Rectal smooth muscle tissue (tissue), 1 donor: ENCODE data around the gene ZMIZ1.
"Not testable (repeated sequence)": the region's sequence is repeated elsewhere in the genome, so short reads cannot be mapped to it uniquely, and the experiment has no call there.

Source experiments
- H3K27ac ChIP-seq: one replicate; pipeline ENCODE4 v1.7.0; 2013; ENCODE audit warnings: low read depth, low read length, inconsistent platforms
- H3K27me3 ChIP-seq: one replicate; pipeline ENCODE4 v1.7.0; 2013; ENCODE audit warnings: low read length; ENCODE audit not compliant: control insufficient read depth, insufficient read depth
- H3K36me3 ChIP-seq: one replicate; pipeline ENCODE4 v1.7.0; 2013; ENCODE audit warnings: low read length; ENCODE audit not compliant: control insufficient read depth, insufficient read depth
- H3K4me1 ChIP-seq: one replicate; pipeline ENCODE4 v1.7.0; 2013; ENCODE audit warnings: low read length; ENCODE audit not compliant: control insufficient read depth, insufficient read depth
- H3K4me3 ChIP-seq: one replicate; pipeline ENCODE4 v1.7.0; 2013; ENCODE audit warnings: low read length
- H3K9ac ChIP-seq: one replicate; pipeline ENCODE4 v1.7.0; 2013; ENCODE audit warnings: low read length

ZMIZ1 gene

DNA sequence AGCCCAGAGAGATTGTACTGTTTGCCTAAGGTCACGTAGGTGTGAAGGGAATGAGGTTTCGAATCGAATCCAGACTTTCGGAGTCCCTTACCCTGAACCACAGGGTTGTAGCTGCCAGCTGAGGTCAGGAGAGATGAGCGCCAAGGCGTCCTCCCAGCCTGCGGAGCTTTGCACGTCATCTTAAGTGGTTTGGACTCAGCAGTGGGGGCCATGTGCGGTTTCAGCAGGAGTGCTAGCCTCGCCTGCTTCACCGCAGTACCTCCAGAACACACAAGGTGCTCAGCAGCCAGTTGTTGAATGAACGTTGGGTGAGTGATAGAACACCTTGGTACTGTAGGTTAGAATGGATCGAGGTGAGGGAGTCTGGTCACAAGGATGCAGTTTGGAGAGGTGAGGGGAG is 203.6 kb downstream of the ZMIZ1 start:
- Histone ChIP-seq H3K27ac (peak overlapping the region; percentile 90), H3K4me1 (peaks cover 63% of the 10 kb centered on the region)

DNA sequence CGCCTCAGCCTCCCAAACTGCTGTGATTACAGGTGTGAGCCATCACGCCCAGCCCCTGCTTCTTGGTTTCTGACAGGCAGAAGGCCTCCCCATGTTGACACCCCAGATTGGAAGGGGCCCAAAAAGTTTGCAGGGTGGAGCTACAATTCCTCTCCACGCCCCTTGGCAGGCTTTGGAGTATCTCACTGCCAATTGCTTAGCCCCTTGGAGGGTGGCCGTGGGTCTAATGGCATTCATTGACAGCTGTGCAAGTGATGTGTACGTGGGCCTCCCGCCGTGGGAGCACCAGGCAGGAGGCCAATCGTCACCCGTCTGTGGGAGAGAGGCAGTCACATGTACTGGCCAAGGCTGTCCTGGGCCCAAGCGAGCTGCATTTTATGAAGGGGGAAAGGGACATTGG is 204.8 kb downstream of the ZMIZ1 start:
- Histone ChIP-seq H3K27ac (peak overlapping the region; percentile 90), H3K9ac (no peak overlapping the region)

More for the DNA sequence above, 203.6 kb downstream of the ZMIZ1 start:
- no peaks in the 10 kb centered on the region for H3K27me3 ChIP-seq
- peaks cover 2% of the 10 kb centered on the region for H3K36me3 ChIP-seq
- H3K9ac ChIP-seq, result no peak overlapping the region
- no peak overlapping the region for H3K4me3 ChIP-seq

DNA sequence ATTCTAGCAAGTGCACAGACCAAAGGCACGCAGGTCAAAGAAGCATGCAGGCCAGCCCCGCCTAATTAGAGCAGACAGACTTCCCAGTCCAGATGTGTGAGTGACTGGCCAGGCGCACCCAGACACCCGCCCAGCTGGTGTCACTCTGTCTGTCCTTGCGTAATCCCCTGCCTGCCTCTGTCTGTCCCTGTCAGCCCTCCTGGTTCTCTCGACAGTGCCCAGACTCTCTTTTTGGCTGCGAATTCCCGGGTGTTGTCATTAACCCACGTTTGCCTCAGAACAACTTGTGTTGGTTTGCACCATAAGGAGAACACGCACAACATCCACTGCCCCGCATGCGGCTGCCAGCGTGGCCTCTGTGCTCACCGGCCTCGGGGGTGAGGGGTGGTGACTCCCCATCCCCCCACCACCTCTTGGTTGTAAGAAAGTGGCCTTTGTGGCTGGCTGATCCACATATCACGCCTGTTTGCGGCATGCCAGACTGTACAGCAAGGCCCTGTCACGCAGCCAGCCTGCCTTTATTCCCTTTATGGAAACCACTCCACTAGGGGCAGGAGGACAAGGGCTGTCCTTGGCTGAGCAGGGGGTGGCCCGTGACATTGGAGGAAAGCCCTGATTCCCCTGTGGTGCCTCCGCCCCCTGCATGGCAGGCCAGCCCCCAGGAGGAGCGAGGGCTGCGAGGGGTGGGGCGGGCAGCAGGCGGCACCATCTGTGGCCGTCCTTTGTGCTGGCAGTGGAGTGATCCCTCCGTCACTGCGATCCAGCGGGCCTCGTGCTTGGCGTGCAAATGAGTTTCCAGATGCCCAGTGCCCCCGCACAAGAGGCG is 205.7 kb downstream of the ZMIZ1 start:
- H3K27ac ChIP-seq, result peak overlapping the region; percentile 90
- H3K9ac ChIP-seq, result no peak overlapping the region
- no peaks in the 10 kb centered on the region for H3K27me3 ChIP-seq
- H3K4me3 ChIP-seq, result no peak overlapping the region
- H3K4me1 ChIP-seq, result peaks cover 53% of the 10 kb centered on the region
- peaks cover 9% of the 10 kb centered on the region for H3K36me3 ChIP-seq

More for the DNA sequence above, 204.8 kb downstream of the ZMIZ1 start:
- Histone ChIP-seq H3K4me1 (peaks cover 53% of the 10 kb centered on the region), H3K4me3 (no peak overlapping the region), H3K27me3 (no peaks in the 10 kb centered on the region), H3K36me3 (peaks cover 9% of the 10 kb centered on the region)

DNA sequence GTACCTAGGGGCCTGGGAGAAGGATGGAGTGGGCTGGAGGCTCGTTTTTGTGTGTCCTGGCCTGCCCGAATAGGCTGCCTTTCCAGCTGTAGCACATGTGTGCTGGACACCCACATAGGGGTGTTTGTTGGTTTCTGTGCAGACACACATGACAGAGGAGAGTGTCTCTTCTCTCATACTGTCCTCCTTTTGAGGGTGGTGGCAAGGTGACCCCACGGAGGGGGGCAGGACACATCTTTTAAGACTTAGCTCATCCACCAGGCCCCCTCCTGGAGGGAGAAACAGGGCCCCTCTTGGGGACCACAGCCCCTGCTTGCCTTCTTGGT is 206.3 kb downstream of the ZMIZ1 start:
- no peak overlapping the region for H3K4me3 ChIP-seq
- H3K9ac ChIP-seq, result no peak overlapping the region
- H3K27me3 ChIP-seq, result no peaks in the 10 kb centered on the region
- peak overlapping the region; percentile 90 for H3K27ac ChIP-seq
- peaks cover 50% of the 10 kb centered on the region for H3K4me1 ChIP-seq
- H3K36me3 ChIP-seq, result peaks cover 9% of the 10 kb centered on the region

DNA sequence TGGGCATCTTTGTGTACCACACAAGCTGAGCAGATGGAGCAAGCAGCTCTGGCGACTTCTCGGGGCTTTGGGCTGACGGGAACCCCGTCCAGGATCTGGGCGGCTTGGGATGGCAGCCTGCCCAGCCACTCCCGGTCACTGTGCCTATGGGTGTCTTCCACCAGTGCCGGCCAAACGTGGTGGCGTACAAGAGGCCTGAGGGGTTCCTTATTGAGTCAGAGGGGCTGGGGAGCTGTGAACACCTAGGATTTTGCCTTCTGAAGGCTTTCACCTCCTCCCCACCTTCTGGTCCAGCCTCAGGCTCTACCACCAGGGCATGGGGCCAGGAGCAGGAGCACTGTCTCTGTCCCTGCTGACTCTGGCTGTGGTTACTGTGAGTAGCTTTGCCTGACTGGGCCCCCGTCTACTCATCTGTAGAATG is 206.7 kb downstream of the ZMIZ1 start:
- Histone ChIP-seq H3K4me3 (no peak overlapping the region), H3K27me3 (no peaks in the 10 kb centered on the region), H3K4me1 (peaks cover 49% of the 10 kb centered on the region), H3K36me3 (peaks cover 9% of the 10 kb centered on the region), H3K27ac (peak overlapping the region; percentile 90), H3K9ac (no peak overlapping the region)

DNA sequence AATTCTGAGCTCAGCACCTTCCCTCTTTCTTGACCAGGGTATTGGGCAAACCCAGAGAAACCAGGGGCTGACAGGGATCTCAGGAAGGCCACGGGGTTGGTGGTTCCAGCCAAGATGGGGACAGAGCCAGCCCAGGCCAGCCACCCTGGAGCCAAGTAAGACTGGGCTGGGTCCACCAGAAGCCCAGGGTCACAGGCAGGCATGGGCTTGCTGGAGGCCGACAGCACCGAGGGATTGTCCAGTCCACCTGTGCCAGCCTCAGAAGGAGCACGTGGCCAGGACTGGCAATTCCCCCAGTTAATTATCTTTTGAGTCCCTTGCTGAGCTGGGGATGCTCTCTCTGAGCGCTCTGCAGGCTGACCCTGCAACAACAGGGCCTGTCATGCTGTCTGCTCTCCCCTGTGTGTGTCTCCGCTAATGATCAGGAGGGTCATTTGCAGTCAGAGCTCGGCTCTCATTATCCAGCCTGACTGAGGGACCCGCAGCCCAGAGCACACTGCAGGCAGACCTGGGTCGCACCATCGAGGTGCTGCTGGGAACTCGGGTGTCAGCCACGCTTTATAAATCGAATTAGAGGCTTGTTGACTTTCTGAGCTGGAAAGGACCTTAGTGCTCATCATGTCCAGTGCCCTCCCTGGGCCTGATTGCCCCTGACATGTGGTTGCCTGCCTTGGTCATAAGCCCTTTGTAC is 209.0 kb downstream of the ZMIZ1 start:
- Histone ChIP-seq H3K27ac (no peak overlapping the region), H3K9ac (no peak overlapping the region), H3K4me3 (no peak overlapping the region), H3K4me1 (peaks cover 34% of the 10 kb centered on the region), H3K27me3 (no peaks in the 10 kb centered on the region), H3K36me3 (peaks cover 20% of the 10 kb centered on the region)

DNA sequence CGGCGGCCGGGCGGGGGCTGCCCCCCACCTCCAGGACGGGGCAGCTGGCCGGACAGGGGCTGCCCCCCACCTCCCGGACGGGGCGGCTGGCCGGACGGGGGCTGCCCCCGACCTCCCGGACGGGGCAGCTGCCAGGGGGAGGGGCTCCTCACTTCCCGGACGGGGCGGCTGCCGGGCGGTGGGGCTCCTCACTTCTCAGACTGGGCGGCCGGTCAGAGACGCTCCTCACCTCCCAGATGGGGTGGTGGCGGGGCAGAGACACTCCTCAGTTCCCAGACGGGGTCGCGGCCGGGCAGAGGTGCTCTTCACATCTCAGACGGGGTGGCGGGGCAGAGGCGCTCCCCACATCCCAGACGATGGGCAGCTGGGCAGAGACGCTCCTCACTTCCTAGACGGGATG is 210.3 kb downstream of the ZMIZ1 start:
- H3K4me1 ChIP-seq, result peaks cover 23% of the 10 kb centered on the region
- H3K27me3 ChIP-seq, H3K4me3 ChIP-seq, H3K27ac ChIP-seq, H3K9ac ChIP-seq: not testable (repeated sequence)
- peaks cover 20% of the 10 kb centered on the region for H3K36me3 ChIP-seq

DNA sequence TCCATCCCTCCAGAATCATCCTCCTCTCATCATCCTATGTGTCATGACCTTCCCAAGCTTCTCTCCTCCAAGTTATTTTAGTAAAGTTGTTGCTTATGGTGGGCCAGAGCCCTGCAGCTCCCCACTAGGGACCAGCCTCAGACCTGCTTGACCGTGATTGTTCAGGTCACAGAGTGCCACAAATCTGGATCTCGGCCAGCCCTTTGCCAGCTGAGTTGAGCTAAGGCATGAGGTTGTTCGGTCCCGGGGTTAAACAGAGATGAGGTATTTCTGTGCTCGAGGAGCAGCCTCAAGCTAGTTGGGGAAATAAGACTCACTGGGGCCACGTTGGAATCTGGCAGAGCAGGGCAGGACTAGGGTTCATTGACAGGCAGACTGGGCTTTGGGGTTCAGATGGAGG is 212.2 kb downstream of the ZMIZ1 start:
- no peak overlapping the region for H3K9ac ChIP-seq
- H3K27ac ChIP-seq, result no peak overlapping the region
- H3K4me1 ChIP-seq, result peaks cover 9% of the 10 kb centered on the region
- H3K4me3 ChIP-seq, result no peak overlapping the region
- peaks cover 20% of the 10 kb centered on the region for H3K36me3 ChIP-seq
- no peaks in the 10 kb centered on the region for H3K27me3 ChIP-seq

DNA sequence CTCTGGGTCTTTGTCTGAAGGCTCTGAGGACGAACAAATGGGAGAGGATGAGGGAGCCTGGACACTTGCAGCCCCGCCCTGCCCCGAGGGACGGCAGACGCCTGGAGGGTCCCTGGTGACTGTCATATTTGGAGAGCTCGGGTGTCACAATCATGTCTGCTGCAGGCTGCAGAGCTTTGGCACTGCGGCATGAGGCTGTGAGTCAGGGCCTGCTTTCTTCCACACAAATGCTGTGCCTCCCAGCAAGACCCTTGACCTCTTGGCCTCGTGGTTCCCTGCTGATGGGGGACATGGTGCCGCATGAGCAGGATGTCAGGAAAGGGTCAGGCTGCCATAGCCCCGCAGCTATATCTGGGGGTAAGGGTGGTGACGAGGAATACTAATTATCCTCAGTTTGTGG is 213.6 kb downstream of the ZMIZ1 start:
- Histone ChIP-seq H3K9ac (no peak overlapping the region), H3K27me3 (no peaks in the 10 kb centered on the region), H3K27ac (no peak overlapping the region), H3K4me1 (peaks cover 15% of the 10 kb centered on the region), H3K4me3 (no peak overlapping the region), H3K36me3 (peaks cover 18% of the 10 kb centered on the region)

DNA sequence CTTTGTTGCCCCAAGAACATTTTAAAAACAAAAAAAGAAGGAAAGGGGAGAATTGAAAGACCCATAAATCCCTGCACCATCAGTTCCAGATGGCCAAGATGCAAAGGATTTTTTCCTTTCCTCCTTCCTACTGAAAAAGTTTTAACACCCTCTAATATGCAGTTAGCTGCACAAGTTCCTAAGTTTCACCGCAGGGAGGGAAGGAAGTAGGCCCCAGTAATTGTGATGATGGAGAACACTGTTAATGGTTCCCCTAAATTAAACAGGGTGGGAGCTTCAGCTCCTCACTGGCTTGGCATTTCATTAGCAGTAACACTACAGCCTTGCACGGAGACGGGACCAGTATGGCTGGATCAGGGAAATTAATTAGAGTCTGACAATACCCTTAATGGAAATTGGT is 214.8 kb downstream of the ZMIZ1 start:
- Histone ChIP-seq H3K27me3 (no peaks in the 10 kb centered on the region), H3K4me3 (no peak overlapping the region), H3K9ac (no peak overlapping the region), H3K36me3 (peaks cover 11% of the 10 kb centered on the region), H3K27ac (no peak overlapping the region), H3K4me1 (peaks cover 15% of the 10 kb centered on the region)

DNA sequence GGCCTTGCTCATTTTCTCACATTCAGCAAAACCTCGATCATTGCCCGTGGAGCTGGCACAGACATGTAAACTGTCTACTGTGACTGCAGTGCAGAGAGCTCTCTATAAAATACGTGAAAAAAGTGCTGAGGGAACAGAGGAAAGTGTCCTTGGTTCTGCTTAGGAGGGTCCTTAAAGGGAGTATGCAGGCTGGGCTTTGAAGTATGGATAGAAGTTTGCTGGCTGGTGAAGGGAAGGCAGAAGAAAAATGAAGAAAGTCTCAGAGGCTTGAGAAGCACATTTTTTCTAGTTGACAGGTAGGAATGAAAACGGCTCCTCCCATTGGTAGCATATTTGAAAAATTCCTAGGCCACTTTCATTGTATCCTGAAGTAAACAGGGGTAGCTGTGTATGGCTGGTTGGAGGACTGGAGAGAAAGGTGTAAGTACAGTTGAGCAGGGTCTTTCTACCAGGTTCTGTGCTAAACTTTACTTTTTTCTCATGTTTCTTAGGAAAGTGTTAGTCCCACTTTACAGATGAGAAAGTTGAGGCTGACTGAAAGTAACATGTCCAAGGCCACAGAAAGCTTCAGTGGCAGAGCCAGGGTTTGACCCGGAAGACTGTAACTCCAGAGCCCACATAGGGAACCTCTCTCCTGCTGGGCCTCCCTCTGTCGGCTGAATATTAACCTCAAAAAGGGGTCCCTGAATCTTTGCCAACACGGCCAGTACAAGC is 215.5 kb downstream of the ZMIZ1 start:
- no peak overlapping the region for H3K4me3 ChIP-seq
- peaks cover 15% of the 10 kb centered on the region for H3K4me1 ChIP-seq
- peaks cover 13% of the 10 kb centered on the region for H3K36me3 ChIP-seq
- H3K9ac ChIP-seq, result no peak overlapping the region
- H3K27ac ChIP-seq, result peak overlapping the region; percentile 17
- H3K27me3 ChIP-seq, result no peaks in the 10 kb centered on the region

DNA sequence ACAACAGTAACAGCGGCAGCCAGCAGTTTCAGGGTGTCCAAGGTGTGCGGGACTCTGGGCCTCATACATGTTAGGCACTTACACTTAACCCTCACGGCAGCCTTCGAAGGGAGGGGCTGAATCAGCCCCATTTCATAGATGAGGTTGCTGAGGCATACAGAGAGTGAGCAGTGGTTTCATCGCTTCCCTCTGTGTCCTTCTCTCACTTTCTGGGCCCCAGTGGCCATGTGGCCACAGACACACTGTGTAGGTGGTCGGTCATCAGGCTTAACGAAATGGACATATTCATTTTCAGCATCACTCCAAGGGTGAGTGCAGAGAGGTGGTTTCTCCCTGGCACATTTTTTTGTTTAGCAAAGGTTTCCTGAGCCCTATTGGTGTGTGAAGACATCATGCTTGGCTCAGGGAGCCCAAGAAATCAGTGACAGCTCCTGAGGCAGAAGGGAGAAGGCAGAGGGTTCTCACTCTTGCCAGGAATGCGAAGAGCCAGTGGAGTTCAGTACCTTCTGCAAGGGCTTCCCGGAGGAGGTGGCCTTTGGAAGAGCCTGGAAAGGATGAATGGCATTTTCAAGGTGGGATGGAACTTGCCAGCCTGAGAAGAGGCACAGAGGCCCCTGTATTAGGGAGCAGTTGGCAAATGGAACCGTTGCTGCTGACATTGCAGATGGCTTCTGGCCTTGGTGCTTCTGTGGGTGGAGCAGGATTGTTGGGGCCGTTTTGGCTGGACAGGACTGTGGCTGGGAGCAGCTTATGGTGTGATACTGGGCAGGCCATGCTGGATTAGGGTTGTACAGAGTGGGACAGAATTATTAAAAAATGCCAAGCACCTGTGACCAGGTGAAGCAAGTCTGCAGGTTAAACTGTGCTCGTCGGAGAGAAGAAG is 216.8 kb downstream of the ZMIZ1 start:
- H3K4me3 ChIP-seq, result no peak overlapping the region
- H3K4me1 ChIP-seq, result peaks cover 15% of the 10 kb centered on the region
- H3K9ac ChIP-seq, result no peak overlapping the region
- no peaks in the 10 kb centered on the region for H3K27me3 ChIP-seq
- no peak overlapping the region for H3K27ac ChIP-seq
- peaks cover 22% of the 10 kb centered on the region for H3K36me3 ChIP-seq
